ENCODE data around the gene BRWD1. TPM values are rescaled to one million over a fixed set of nuclear protein-coding genes. Genes with fewer than 3 reads are reported as not detected.
"Not testable (repeated sequence)": the region's sequence is repeated elsewhere in the genome, so short reads cannot be mapped to it uniquely, and the experiment has no call there.

The BRWD1 gene
- total RNA-seq, 4 donors from 2014 or later, result 41.7 to 69.0 (median 47.1) TPM

GRCh38 chr21:39141502-39141901, 171.9 kb downstream of the BRWD1 start:
- DNase-seq (ENCODE audit: low spot score), result no peak
- ATAC-seq (ENCODE audit: low FRiP score), result no peak
- TF ChIP-seq CTCF (IDR thresholded peaks at IDR 0.05), result no peak

- ATAC-seq (ENCODE audit: low FRiP score) (peak; percentile 62), DNase-seq (ENCODE audit: low spot score) (no peak)
- no peak for TF ChIP-seq CTCF (IDR thresholded peaks at IDR 0.05)
Measured at GRCh38 chr21:39137248-39138178, 175.9 kb downstream of the BRWD1 start.

GRCh38 chr21:39136711-39137110, 176.7 kb downstream of the BRWD1 start:
- no peak for TF ChIP-seq CTCF (IDR thresholded peaks at IDR 0.05)
- DNase-seq (ENCODE audit: low spot score), result no peak
- no peak for ATAC-seq (ENCODE audit: low FRiP score)

GRCh38 chr21:39136138-39136537, 177.3 kb downstream of the BRWD1 start:
- DNase-seq (ENCODE audit: low spot score); ATAC-seq (ENCODE audit: low FRiP score): not testable (repeated sequence)

- no peak for DNase-seq (ENCODE audit: low spot score)
- ATAC-seq (ENCODE audit: low FRiP score), result no peak
- no peak for TF ChIP-seq CTCF (IDR thresholded peaks at IDR 0.05)
Measured at GRCh38 chr21:39134288-39134810, 179.1 kb downstream of the BRWD1 start.

Small RNAs within 50 kb of the gene (small RNA-seq; reads per million reads assigned to genes)
- gene RF00019, result not detected

Other genes starting within 250 kb of the BRWD1 start
- gene PSMG1, start 130.2 kb downstream of the BRWD1 start, total RNA-seq, result 10 to 100 TPM; 17.5 to 42.0 (median 26.4) TPM
- 10 to 100 TPM; 54.0 to 75.8 (median 60.3) TPM for gene HMGN1, start 35.5 kb upstream of the BRWD1 start, total RNA-seq
- gene LCA5L, start 132.1 kb upstream of the BRWD1 start, total RNA-seq, result 1 to 10 TPM in 2 of 4 donors, under 1 TPM in 1, not detected in 1; 0.94 to 5.5 (median 2.6) TPM
- gene SH3BGR, start 138.3 kb upstream of the BRWD1 start, total RNA-seq, result 10 to 100 TPM in 1 of 4 donors, 1 to 10 TPM in 3; 3.5 to 42.0 (median 4.7) TPM

Measured in omental fat pad (tissue), 4 donors.